ENCODE measurements around the gene BICDL2.
A peak's percentile ranks its signal among the peaks of the same experiment; 100 is the strongest.

BICDL2 gene

GRCh38 chr16:3023415-3023668, 13.4 kb downstream of the BICDL2 start:
- no peak for DNase-seq

- no peak for DNase-seq
Observed at GRCh38 chr16:3022684-3023414, 13.9 kb downstream of the BICDL2 start.

- no peak for DNase-seq
Observed at GRCh38 chr16:3022208-3022683, 14.5 kb downstream of the BICDL2 start.

GRCh38 chr16:3021449-3022207, 15.1 kb downstream of the BICDL2 start:
- DNase-seq = peak; percentile 23

GRCh38 chr16:3020604-3021448, 15.9 kb downstream of the BICDL2 start:
- DNase-seq = no peak

- peak; percentile 18 for DNase-seq
Observed at GRCh38 chr16:3020247-3020603, 16.5 kb downstream of the BICDL2 start, which contains the start of gene TNFRSF12A. Gene TNFRSF12A (plus strand): TSS chr16:3020368. CDS start chr16:3020398, 30 bp downstream.

- DNase-seq = no peak
Observed at GRCh38 chr16:3019594-3020246, 17.0 kb downstream of the BICDL2 start.

GRCh38 chr16:3017794-3018506, 18.8 kb downstream of the BICDL2 start, which contains the start of gene CLDN6:
Gene CLDN6 (minus strand): TSS chr16:3018183. CDS start chr16:3016021, 2,162 bp downstream.
- DNase-seq = no peak

GRCh38 chr16:3017344-3017743, 19.4 kb downstream of the BICDL2 start:
- no peak for DNase-seq

- no peak for DNase-seq
Observed at GRCh38 chr16:3015865-3016521, 20.8 kb downstream of the BICDL2 start.

- no peak for DNase-seq
Observed at GRCh38 chr16:3014971-3015370, 21.8 kb downstream of the BICDL2 start.

- DNase-seq = no peak
Observed at GRCh38 chr16:3013998-3014690, 22.6 kb downstream of the BICDL2 start.

GRCh38 chr16:3013491-3013951, 23.2 kb downstream of the BICDL2 start:
- no peak for DNase-seq

- peak; percentile 77 for DNase-seq
Observed at GRCh38 chr16:3012828-3013420, 23.8 kb downstream of the BICDL2 start, which contains the start of gene CLDN9. Gene CLDN9 (plus strand): TSS chr16:3012923. CDS start chr16:3013363, 440 bp downstream.

GRCh38 chr16:3012246-3012645, 24.5 kb downstream of the BICDL2 start:
- peak; percentile 80 for DNase-seq

GRCh38 chr16:3010510-3010909, 26.2 kb downstream of the BICDL2 start:
- no peak for DNase-seq

GRCh38 chr16:3009568-3010390, 27.0 kb downstream of the BICDL2 start:
- DNase-seq = no peak

GRCh38 chr16:3008690-3009037, 28.1 kb downstream of the BICDL2 start:
- no peak for DNase-seq

- DNase-seq = no peak
Observed at GRCh38 chr16:3007957-3008689, 28.6 kb downstream of the BICDL2 start.
